Mesothelial cell of epicardium (in vitro differentiated cells): ENCODE data around the gene RGR. TPM values are rescaled to one million over a fixed set of nuclear protein-coding genes. Genes with fewer than 3 reads are reported as not detected.

ENCODE experiments used
- DNase-seq, 2 experiments: peaks; one replicate each; pipeline ENCODE4 v3.0.0; 2021; ENCODE audit warnings: low spot score in 2 of 2; ENCODE audit not compliant: unreplicated experiment in 2 of 2
- H3K27ac Mint-ChIP-seq: 2 replicates; pipeline ENCODE4 v1.8.0; 2021; ENCODE audit warnings: mixed read lengths
- H3K27me3 Mint-ChIP-seq: 2 replicates; pipeline ENCODE4 v1.8.0; 2021; ENCODE audit warnings: low read depth, mixed read lengths
- H3K36me3 Mint-ChIP-seq: 2 replicates; pipeline ENCODE4 v1.8.0; 2021; ENCODE audit warnings: mixed read lengths
- H3K4me1 Mint-ChIP-seq: 2 replicates; pipeline ENCODE4 v1.8.0; 2021; ENCODE audit warnings: mixed read lengths
- H3K4me3 Mint-ChIP-seq: 2 replicates; pipeline ENCODE4 v1.8.0; 2021; ENCODE audit warnings: mild to moderate bottlenecking, moderate library complexity, mixed read lengths
- H3K9me3 Mint-ChIP-seq: 2 replicates; pipeline ENCODE4 v1.8.0; 2021; ENCODE audit warnings: mixed read lengths
- total RNA-seq: library from RNA; stranded (reverse); gene quantifications from 3 replicates; pipeline ENCODE4 v1.2.1, GENCODE V29; 2021
- TF ChIP-seq, protein P1 (sequence below): fragments of 200-600 bp; sonication (generic); IDR thresholded peaks from one replicate; pipeline ENCODE4 v1.5.0; 2021; ENCODE audit warnings: antibody characterized with exemption; ENCODE audit not compliant: unreplicated experiment

The RGR gene
- total RNA-seq, 1 donor from 2014 or later = not detected

DNA sequence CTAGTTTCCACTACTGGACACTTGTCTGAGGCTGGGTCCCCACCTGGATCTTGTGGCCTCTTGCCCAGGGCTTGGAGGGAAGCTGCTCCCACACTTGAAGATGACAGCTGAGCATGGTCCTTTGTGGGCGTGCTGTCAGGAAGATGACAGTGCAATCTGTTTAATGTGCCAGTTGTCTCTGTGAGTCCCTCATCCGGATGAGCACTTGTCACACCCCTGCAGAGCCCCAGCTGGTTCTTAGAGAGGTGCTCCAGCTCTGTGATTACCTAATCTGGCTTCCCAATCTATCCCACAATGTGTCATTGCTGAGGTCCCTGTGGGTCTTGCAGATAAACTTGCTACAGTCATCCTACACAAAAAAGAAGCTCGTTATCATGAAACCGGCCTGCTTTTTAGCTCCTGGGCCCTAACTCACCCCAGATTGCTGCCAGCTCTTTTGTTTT lies 48.7 kb downstream of the RGR start:
- no peak for DNase-seq
- H3K27me3 Mint-ChIP-seq = peaks cover 7% of the 10 kb centered on the region
- TF ChIP-seq, protein P1, sequence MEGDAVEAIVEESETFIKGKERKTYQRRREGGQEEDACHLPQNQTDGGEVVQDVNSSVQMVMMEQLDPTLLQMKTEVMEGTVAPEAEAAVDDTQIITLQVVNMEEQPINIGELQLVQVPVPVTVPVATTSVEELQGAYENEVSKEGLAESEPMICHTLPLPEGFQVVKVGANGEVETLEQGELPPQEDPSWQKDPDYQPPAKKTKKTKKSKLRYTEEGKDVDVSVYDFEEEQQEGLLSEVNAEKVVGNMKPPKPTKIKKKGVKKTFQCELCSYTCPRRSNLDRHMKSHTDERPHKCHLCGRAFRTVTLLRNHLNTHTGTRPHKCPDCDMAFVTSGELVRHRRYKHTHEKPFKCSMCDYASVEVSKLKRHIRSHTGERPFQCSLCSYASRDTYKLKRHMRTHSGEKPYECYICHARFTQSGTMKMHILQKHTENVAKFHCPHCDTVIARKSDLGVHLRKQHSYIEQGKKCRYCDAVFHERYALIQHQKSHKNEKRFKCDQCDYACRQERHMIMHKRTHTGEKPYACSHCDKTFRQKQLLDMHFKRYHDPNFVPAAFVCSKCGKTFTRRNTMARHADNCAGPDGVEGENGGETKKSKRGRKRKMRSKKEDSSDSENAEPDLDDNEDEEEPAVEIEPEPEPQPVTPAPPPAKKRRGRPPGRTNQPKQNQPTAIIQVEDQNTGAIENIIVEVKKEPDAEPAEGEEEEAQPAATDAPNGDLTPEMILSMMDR = no peak

DNA sequence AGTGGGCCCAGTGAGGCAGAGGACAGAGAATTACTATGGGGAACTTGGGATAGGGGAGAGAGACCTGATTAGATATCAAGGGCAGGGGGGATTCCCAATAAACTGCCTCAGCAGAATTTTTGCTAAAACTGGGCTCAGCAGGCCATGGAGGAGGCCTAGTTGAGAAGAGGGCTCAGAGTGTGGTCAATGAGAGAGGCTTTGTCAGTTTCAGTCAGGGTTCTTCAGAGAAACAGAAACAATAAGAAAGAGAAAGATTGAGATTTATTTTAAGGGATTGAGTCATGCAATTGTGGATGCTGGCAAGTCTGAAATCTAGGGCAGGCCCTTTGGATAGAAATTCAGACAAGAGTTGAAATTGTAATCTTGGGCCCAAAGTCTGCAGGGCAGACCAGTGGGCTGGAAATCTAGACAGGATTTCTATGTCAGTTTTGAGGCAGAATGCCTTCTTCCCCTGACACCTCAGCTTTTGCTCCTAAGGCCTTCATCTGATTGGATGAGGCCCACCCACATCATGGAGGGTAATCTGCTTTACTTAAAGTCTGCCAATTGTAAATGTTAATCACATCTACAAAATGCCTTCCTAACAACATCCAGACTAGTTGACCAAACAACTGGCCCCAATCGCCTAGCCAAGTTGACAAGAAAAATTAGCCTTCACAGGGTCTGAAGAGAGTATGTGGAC lies 50.1 kb downstream of the RGR start:
- no peak overlapping the region for H3K27ac Mint-ChIP-seq
- TF ChIP-seq, protein P1 = no peak
- peaks cover 3% of the 10 kb centered on the region for H3K9me3 Mint-ChIP-seq
- H3K36me3 Mint-ChIP-seq = no peaks in the 10 kb centered on the region
- DNase-seq = no peak
- no peaks in the 10 kb centered on the region for H3K4me1 Mint-ChIP-seq
- H3K27me3 Mint-ChIP-seq = peaks cover 13% of the 10 kb centered on the region
- H3K4me3 Mint-ChIP-seq = no peak overlapping the region

More for the DNA sequence above, 48.7 kb downstream of the RGR start:
- no peak overlapping the region for H3K27ac Mint-ChIP-seq
- H3K36me3 Mint-ChIP-seq = no peaks in the 10 kb centered on the region
- no peaks in the 10 kb centered on the region for H3K4me1 Mint-ChIP-seq
- H3K4me3 Mint-ChIP-seq = no peak overlapping the region
- peaks cover 3% of the 10 kb centered on the region for H3K9me3 Mint-ChIP-seq

DNA sequence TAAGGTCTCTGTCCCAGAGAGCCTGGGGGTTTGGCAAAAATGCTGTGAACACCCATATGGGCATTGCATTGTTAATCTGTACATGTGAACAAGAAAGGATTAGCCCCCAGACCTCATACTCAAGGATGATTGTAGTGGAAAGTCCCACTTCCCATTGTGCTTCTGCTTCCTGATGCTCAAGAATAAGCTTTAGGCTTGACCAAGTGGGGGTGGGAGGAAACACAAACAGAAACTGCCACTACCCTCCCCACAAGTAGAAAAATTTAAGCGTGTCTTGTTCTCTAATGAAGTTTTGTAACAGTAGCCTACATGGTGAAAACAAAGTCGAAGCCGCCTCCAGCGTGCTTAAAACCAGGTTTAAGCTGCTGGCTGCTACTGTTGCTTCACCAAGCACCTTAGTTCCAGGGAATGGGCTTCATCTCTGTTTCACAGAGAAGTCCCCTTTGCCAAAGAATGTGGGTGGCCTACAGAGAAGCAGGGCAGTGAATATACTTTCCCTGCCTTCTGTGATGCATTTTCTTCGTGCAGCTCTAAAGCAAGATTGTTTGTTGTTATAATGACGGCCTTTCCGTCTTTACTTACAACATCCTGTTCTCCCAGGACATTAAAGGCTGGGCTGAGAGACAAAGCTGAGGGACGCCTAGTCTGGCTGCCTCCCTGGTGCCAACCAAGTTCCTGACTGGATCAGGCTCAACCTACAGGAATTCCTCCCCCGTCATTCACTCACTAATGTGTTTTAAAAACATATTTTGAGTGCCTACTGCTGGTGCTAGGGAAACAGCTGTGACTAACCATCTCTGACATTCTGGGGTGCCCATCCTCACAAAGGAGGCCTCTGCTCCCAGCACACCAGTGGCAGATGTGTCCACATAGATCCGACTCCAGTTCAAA lies 51.5 kb downstream of the RGR start:
- Mint-ChIP-seq H3K27ac (no peak overlapping the region), H3K4me1 (no peaks in the 10 kb centered on the region)
- DNase-seq = no peak

DNA sequence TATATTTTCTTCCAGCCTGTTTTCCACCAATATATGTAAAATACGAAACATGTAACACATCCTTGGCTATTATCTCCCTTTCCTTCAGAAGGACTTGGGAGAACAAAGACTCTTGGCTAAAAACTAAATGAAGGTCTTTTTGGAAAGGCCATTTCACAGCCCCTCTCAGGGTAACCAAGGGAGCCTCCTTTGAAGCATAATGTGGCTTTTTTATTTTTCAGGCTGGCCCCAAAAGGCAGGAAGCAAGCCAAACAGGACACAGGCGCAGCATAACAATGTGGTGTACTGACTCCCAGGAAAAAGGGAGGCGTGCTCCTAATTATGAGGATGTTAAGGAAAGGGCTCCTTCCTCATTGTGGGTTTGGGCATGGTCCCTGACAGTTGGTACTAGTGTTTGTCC lies 53.2 kb downstream of the RGR start:
- no peak for DNase-seq
- no peak overlapping the region for H3K27ac Mint-ChIP-seq
- no peaks in the 10 kb centered on the region for H3K9me3 Mint-ChIP-seq
- H3K27me3 Mint-ChIP-seq = peaks cover 17% of the 10 kb centered on the region
- no peaks in the 10 kb centered on the region for H3K36me3 Mint-ChIP-seq
- H3K4me3 Mint-ChIP-seq = no peak overlapping the region
- TF ChIP-seq, protein P1 = no peak
- no peaks in the 10 kb centered on the region for H3K4me1 Mint-ChIP-seq

More for the DNA sequence above, 51.5 kb downstream of the RGR start:
- no peak overlapping the region for H3K4me3 Mint-ChIP-seq
- peaks cover 3% of the 10 kb centered on the region for H3K9me3 Mint-ChIP-seq
- H3K36me3 Mint-ChIP-seq = no peaks in the 10 kb centered on the region
- TF ChIP-seq, protein P1 = no peak
- peaks cover 13% of the 10 kb centered on the region for H3K27me3 Mint-ChIP-seq

DNA sequence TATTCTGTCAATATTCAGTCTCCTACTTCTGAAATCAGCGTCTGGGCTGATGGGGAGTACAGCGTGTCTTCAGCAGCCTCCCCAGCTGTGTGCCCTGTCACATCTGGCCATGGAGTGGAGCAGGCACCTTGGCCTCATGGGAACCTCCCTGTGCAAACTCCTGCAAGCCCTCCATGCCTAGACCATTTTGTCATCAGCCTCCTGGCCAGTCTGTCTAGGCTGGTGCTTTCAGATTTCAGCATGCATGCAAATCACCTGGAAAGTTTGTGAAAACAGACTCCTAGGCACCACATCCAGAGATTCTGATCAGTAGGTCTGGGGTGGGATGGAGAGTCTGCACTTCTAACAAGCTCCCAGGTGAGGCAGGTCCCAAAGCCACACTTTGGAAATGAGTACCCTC lies 57.4 kb downstream of the RGR start:
- Mint-ChIP-seq H3K27me3 (peaks cover 22% of the 10 kb centered on the region), H3K9me3 (no peaks in the 10 kb centered on the region), H3K4me1 (no peaks in the 10 kb centered on the region), H3K27ac (no peak overlapping the region), H3K36me3 (no peaks in the 10 kb centered on the region), H3K4me3 (no peak overlapping the region)
- DNase-seq = no peak
- TF ChIP-seq, protein P1 = no peak
